Thyroid gland (tissue), 4 donors: ENCODE data around the gene ATP2C1.

Source experiments
- CTCF ChIP-seq, 6 experiments: fragments of 200-600 bp in 3 of 6; fragments of 450-650 bp in 3 of 6; sonication (generic) in 3 of 6; IDR thresholded peaks; one replicate each; pipeline ENCODE4 v1.5.1; 2016 to 2019; ENCODE audit warnings: antibody characterized with exemption in 6 of 6, mild to moderate bottlenecking in 2 of 6, inconsistent platforms in 1 of 6, moderate library complexity in 1 of 6
- POLR2A ChIP-seq, 2 donors: fragments of 450-650 bp; IDR thresholded peaks; one replicate each; pipeline ENCODE4 v1.6.1; 2017; ENCODE audit warnings: antibody characterized with exemption in 2 of 2, mild to moderate bottlenecking in 2 of 2, moderate library complexity in 1 of 2

DNA sequence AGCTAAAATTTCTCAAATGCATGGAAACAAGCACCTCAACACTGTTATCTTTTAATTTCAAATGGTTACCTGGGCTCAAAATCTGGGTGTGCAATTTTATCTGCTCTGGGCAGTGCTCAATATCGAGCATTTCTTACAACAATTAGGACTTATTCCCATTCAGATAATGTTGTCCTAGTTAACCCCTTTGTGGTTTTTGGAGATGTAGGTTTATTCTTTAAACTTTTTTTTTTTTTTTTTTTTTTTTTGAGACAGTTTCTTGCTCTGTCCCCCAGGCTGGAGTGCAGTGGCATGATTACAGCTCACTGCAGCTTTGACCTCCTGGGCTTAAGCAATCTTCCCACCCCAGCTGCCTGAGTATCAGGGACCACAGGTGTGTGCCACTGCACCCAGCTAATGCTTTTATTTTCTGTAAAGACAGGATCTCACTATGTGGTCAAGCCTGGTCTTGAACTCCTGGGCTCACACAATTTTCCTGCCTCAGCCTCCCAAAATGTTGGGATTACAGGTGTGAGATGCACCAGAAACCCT is 4.4 kb upstream of the ATP2C1 start:
- TF ChIP-seq CTCF (IDR thresholded peaks at IDR 0.05) (no peak), POLR2A (IDR thresholded peaks at IDR 0.05) (no peak)
